ENCODE data around the gene TRIP12.

The TRIP12 gene

DNA sequence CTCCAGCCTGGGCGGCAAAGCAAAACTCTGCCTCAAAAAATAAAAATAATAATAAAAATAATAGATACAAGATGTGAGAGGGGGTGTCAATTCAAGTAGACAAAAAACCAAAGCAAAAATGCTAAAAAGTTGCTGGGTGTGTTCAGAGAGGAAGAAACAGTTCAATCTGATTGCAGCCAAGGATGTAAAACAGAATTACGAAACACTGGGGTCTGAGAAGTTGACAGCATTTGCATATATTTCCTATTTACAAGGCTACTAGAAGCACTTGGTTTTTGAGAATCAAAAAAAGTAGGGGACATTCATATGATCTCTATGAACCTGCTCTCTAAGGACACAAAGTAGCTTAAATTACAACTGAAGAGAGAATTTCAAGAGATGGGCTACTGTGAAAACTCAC is 7.6 kb downstream of the TRIP12 start:
- Histone ChIP-seq H3K27ac (replicated peaks) (no peak overlapping the region), H3K4me3 (replicated peaks; ENCODE audit: insufficient read depth, low read length) (no peak overlapping the region), H3K27me3 (ENCODE audit: insufficient read depth, poor library complexity, severe bottlenecking) (no peaks in the 10 kb centered on the region)
- TF ChIP-seq POLR2AphosphoS5 (IDR thresholded peaks at IDR 0.05; ENCODE audit: low read depth) (no peak), SPI1 (IDR thresholded peaks at IDR 0.05; ENCODE audit: borderline replicate concordance, low read depth) (no peak), GABPA (IDR thresholded peaks at IDR 0.05; ENCODE audit: low read depth) (no peak), CTCF (IDR thresholded peaks at IDR 0.05; ENCODE audit: insufficient read depth, low read length) (no peak)
- peak in 1 of 2 experiments; percentile 38 for DNase-seq (ENCODE audit: low read depth in 1 of 2, low spot score in 1 of 2)

GRCh38 chr2:229910832-229911412 is 10.9 kb downstream of the TRIP12 start:
- peak in 1 of 2 experiments; percentile 29 for DNase-seq (ENCODE audit: low read depth in 1 of 2, low spot score in 1 of 2)

DNA sequence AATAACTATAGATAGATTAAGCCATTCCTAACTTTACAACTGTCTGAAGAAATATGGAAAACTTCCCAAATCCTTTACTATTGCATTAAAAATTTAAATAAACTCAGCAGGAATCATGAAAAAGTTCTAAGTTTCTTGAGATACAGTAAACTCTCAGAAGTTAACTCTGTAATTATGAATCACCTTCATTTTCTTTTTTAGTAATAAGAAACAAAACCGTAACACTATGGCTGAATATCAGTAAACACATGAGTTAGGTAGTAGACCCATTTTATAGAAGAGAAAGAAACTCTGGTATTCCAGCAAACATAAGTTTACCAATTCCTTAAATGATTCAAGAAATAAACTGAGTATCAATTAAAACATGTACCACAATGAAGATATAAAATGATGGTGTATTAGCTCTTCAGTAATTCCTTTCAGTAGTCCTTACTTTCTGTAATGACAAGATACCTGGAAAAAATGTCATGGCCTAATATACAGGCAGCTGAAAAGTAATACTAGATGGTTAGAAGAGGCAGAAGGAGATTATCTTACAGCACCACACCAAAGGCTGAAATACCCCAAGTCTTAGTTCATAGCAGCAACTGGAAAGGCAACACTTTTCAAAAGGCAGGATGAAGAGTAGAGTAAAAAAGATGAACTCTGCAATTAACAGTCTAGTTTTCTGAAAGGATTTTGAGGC is 11.5 kb downstream of the TRIP12 start:
- H3K27ac ChIP-seq (replicated peaks): no peak overlapping the region
- TF ChIP-seq POLR2AphosphoS5 (IDR thresholded peaks at IDR 0.05; ENCODE audit: low read depth): no peak
- no peak for TF ChIP-seq GABPA (IDR thresholded peaks at IDR 0.05; ENCODE audit: low read depth)
- no peak for TF ChIP-seq SPI1 (IDR thresholded peaks at IDR 0.05; ENCODE audit: borderline replicate concordance, low read depth)
- TF ChIP-seq CTCF (IDR thresholded peaks at IDR 0.05; ENCODE audit: insufficient read depth, low read length): no peak
- TF ChIP-seq, protein P1, sequence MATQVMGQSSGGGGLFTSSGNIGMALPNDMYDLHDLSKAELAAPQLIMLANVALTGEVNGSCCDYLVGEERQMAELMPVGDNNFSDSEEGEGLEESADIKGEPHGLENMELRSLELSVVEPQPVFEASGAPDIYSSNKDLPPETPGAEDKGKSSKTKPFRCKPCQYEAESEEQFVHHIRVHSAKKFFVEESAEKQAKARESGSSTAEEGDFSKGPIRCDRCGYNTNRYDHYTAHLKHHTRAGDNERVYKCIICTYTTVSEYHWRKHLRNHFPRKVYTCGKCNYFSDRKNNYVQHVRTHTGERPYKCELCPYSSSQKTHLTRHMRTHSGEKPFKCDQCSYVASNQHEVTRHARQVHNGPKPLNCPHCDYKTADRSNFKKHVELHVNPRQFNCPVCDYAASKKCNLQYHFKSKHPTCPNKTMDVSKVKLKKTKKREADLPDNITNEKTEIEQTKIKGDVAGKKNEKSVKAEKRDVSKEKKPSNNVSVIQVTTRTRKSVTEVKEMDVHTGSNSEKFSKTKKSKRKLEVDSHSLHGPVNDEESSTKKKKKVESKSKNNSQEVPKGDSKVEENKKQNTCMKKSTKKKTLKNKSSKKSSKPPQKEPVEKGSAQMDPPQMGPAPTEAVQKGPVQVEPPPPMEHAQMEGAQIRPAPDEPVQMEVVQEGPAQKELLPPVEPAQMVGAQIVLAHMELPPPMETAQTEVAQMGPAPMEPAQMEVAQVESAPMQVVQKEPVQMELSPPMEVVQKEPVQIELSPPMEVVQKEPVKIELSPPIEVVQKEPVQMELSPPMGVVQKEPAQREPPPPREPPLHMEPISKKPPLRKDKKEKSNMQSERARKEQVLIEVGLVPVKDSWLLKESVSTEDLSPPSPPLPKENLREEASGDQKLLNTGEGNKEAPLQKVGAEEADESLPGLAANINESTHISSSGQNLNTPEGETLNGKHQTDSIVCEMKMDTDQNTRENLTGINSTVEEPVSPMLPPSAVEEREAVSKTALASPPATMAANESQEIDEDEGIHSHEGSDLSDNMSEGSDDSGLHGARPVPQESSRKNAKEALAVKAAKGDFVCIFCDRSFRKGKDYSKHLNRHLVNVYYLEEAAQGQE (IDR thresholded peaks at IDR 0.05; ENCODE audit: insufficient replicate concordance, low read depth): no peak

More at GRCh38 chr2:229910832-229911412, 10.9 kb downstream of the TRIP12 start:
- TF ChIP-seq, protein P1 (IDR thresholded peaks at IDR 0.05; ENCODE audit: insufficient replicate concordance, low read depth): no peak
- TF ChIP-seq CTCF (IDR thresholded peaks at IDR 0.05; ENCODE audit: insufficient read depth, low read length) (peak; percentile 17), POLR2AphosphoS5 (IDR thresholded peaks at IDR 0.05; ENCODE audit: low read depth) (no peak), GABPA (IDR thresholded peaks at IDR 0.05; ENCODE audit: low read depth) (no peak)
- Histone ChIP-seq H3K4me3 (replicated peaks; ENCODE audit: insufficient read depth, low read length) (no peak overlapping the region), H3K27me3 (ENCODE audit: insufficient read depth, poor library complexity, severe bottlenecking) (no peaks in the 10 kb centered on the region), H3K27ac (replicated peaks) (no peak overlapping the region)

More for the DNA sequence above, 11.5 kb downstream of the TRIP12 start:
- no peak for DNase-seq (ENCODE audit: low read depth in 1 of 2, low spot score in 1 of 2)
- Histone ChIP-seq H3K4me3 (replicated peaks; ENCODE audit: insufficient read depth, low read length) (no peak overlapping the region), H3K27me3 (ENCODE audit: insufficient read depth, poor library complexity, severe bottlenecking) (no peaks in the 10 kb centered on the region)
